Measurements from ENCODE around the gene LRRC59.

DNA sequence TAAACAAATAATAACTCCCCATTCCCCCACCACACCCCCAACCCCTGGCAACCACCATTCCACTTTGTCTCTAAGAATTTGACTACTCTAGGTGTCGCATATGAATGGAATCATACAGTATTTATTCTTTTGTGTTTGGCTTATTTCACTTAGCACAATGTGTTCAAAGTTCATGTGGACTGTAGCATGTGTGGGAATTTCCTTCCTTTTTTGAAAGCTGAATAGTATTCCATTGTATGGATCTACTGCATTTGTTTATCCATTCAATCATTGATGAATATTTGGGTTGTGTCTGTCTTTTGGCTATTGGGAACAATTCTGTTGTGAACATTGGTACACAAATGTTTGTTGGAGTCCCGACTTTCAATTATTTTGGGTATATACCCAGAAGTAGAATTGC, 25.4 kb upstream of the LRRC59 start:
- TF ChIP-seq, protein P1, sequence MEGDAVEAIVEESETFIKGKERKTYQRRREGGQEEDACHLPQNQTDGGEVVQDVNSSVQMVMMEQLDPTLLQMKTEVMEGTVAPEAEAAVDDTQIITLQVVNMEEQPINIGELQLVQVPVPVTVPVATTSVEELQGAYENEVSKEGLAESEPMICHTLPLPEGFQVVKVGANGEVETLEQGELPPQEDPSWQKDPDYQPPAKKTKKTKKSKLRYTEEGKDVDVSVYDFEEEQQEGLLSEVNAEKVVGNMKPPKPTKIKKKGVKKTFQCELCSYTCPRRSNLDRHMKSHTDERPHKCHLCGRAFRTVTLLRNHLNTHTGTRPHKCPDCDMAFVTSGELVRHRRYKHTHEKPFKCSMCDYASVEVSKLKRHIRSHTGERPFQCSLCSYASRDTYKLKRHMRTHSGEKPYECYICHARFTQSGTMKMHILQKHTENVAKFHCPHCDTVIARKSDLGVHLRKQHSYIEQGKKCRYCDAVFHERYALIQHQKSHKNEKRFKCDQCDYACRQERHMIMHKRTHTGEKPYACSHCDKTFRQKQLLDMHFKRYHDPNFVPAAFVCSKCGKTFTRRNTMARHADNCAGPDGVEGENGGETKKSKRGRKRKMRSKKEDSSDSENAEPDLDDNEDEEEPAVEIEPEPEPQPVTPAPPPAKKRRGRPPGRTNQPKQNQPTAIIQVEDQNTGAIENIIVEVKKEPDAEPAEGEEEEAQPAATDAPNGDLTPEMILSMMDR (IDR thresholded peaks at IDR 0.05; ENCODE audit: insufficient read depth, low read length, poor library complexity, severe bottlenecking), result no peak
- TF ChIP-seq EZH2phosphoT487 (conservative IDR thresholded peaks at IDR 0.05; ENCODE audit: low read length), result no peak

Measured in SU-DHL-6 (cell line).